SK-N-SH (cell line): Measurements from ENCODE around the gene STARD7. TPM values are rescaled to one million over a fixed set of nuclear protein-coding genes. Genes with fewer than 3 reads are reported as not detected.

Experiments
- CTCF ChIA-PET: fragments of 300-600, 350-600 bp; formaldehyde crosslinking; extraction: SDS; loops from one replicate; lab custom pipeline; 2021; lab: Yijun Ruan, JAX
- POLR2A ChIA-PET: fragments of 350-600 bp; sonication (Branson Sonifier 250); formaldehyde crosslinking; extraction: SDS; loops from one replicate; lab custom pipeline; 2020; ENCODE audit warnings: antibody characterized with exemption, inconsistent platforms; lab: Yijun Ruan, JAX
- DNase-seq: peaks from one replicate; pipeline ENCODE4 v3.0.0; 2012
- H2AFZ ChIP-seq: fragments of 200-600 bp; sonication (generic); 2 replicates; pipeline ENCODE4 v1.8.1; 2016; ENCODE audit warnings: antibody characterized with exemption, mild to moderate bottlenecking, low read depth
- H3F3A ChIP-seq: fragments of 200-600 bp; sonication (generic); replicated peaks from 2 replicates; pipeline ENCODE3; 2016; ENCODE audit warnings: antibody characterized with exemption, mild to moderate bottlenecking; ENCODE audit not compliant: insufficient read depth
- H3K27ac ChIP-seq, 2 experiments: fragments of 200-500 bp in 1 of 2; fragments of 200-600 bp in 1 of 2; sonication (Bioruptor generic) in 1 of 2; sonication (generic), shearing (Covaris generic) in 1 of 2; 2 replicates each; pipeline versions ENCODE4 v1.5.1 to v1.6.1; 2014 to 2016; ENCODE audit warnings: low read depth in 2 of 2, inconsistent platforms in 1 of 2, low read length in 1 of 2, mild to moderate bottlenecking in 1 of 2, mixed read lengths in 1 of 2
- H3K27me3 ChIP-seq: fragments of 200-600 bp; sonication (generic), shearing (Covaris generic); 2 replicates; pipeline ENCODE4 v1.6.1; 2016; ENCODE audit warnings: mixed run types; ENCODE audit not compliant: insufficient read depth
- H3K36me3 ChIP-seq, 2 experiments: fragments of 200-500 bp in 1 of 2; fragments of 200-600 bp in 1 of 2; sonication (Bioruptor generic) in 1 of 2; sonication (generic) in 1 of 2; replicated peaks in 1 of 2; 2 replicates each; pipeline versions ENCODE3 to v1.5.1; 2014 to 2016; ENCODE audit warnings: low read length in 1 of 2, mild to moderate bottlenecking in 1 of 2; ENCODE audit not compliant: insufficient read depth in 2 of 2, control insufficient read depth in 1 of 2
- H3K4me1 ChIP-seq, 2 experiments: fragments of 200-500 bp in 1 of 2; fragments of 200-600 bp in 1 of 2; sonication (Bioruptor generic) in 1 of 2; sonication (generic), shearing (Covaris generic) in 1 of 2; 2 replicates each; pipeline versions ENCODE4 v1.5.1 to v1.6.1; 2014 to 2016; ENCODE audit warnings: low read depth in 1 of 2, low read length in 1 of 2, mixed run types in 1 of 2; ENCODE audit not compliant: insufficient read depth in 2 of 2, control insufficient read depth in 1 of 2
- H3K4me2 ChIP-seq: fragments of 200-600 bp; sonication (generic), shearing (Covaris generic); 2 replicates; pipeline ENCODE4 v1.6.1; 2017; ENCODE audit warnings: mixed run types
- H3K4me3 ChIP-seq, 2 experiments: fragments of 200-500 bp in 1 of 2; fragments of 200-600 bp in 1 of 2; sonication (Bioruptor generic) in 1 of 2; sonication (generic), shearing (Covaris generic) in 1 of 2; 2 replicates each; pipeline versions ENCODE4 v1.5.1 to v1.8.1; 2014 to 2016; ENCODE audit warnings: low read depth in 2 of 2, inconsistent platforms in 1 of 2, low read length in 1 of 2, mild to moderate bottlenecking in 1 of 2, mixed read lengths in 1 of 2, moderate library complexity in 1 of 2
- H3K79me2 ChIP-seq: fragments of 200-600 bp; sonication (generic); 2 replicates; pipeline ENCODE4 v1.8.1; 2017; ENCODE audit warnings: mild to moderate bottlenecking; ENCODE audit not compliant: insufficient read depth
- H3K9ac ChIP-seq: fragments of 200-600 bp; sonication (generic); 2 replicates; pipeline ENCODE4 v1.6.1; 2017; ENCODE audit warnings: mixed run types
- H3K9me2 ChIP-seq: fragments of 200-600 bp; sonication (generic); 2 replicates; pipeline ENCODE4 v1.6.1; 2017; ENCODE audit warnings: mixed run types
- H3K9me3 ChIP-seq: fragments of 200-600 bp; sonication (generic); 2 replicates; pipeline ENCODE4 v1.6.1; 2017; ENCODE audit warnings: mixed run types, mild to moderate bottlenecking, moderate library complexity
- H4K20me1 ChIP-seq: fragments of 200-600 bp; sonication (generic); 2 replicates; pipeline ENCODE4 v1.6.1; 2017; ENCODE audit warnings: mild to moderate bottlenecking, mixed run types; ENCODE audit not compliant: insufficient read depth
- CHD2 ChIP-seq: fragments of 150-350 bp; IDR thresholded peaks from 2 replicates; pipeline ENCODE4 v1.6.1; 2018; ENCODE audit warnings: low read length; ENCODE audit not compliant: partially characterized antibody
- ELF1 ChIP-seq: IDR thresholded peaks from 2 replicates; pipeline ENCODE4 v1.4.0; 2012
- EP300 ChIP-seq, 2 experiments: IDR thresholded peaks; 2 replicates each; pipeline versions ENCODE4 v1.4.0 to v1.6.1; 2012; ENCODE audit warnings: borderline replicate concordance in 1 of 2, low read depth in 1 of 2, low read length in 1 of 2
- FOSL2 ChIP-seq: IDR thresholded peaks from 2 replicates; pipeline ENCODE4 v1.4.0; 2012; ENCODE audit warnings: low read depth, mild to moderate bottlenecking, moderate library complexity, borderline replicate concordance
- GABPA ChIP-seq: IDR thresholded peaks from 2 replicates; pipeline ENCODE4 v1.4.0; 2012; ENCODE audit warnings: low read depth, mild to moderate bottlenecking
- IRF3 ChIP-seq: fragments of 150-350 bp; IDR thresholded peaks from 2 replicates; pipeline ENCODE4 v1.6.1; 2016; ENCODE audit warnings: mild to moderate bottlenecking, low read depth, low read length
- MAX ChIP-seq: IDR thresholded peaks from 2 replicates; pipeline ENCODE4 v1.4.0; 2012; ENCODE audit warnings: low read depth
- MEF2A ChIP-seq: IDR thresholded peaks from 2 replicates; pipeline ENCODE4 v1.4.0; 2012; ENCODE audit warnings: low read depth, borderline replicate concordance
- MXI1 ChIP-seq: IDR thresholded peaks from 2 replicates; pipeline ENCODE4 v1.6.1; 2012; ENCODE audit warnings: mild to moderate bottlenecking, low read depth, low read length, improper control_type of control experiment
- NFIC ChIP-seq: IDR thresholded peaks from 2 replicates; pipeline ENCODE4 v1.4.0; 2012; ENCODE audit warnings: borderline replicate concordance
- NRF1 ChIP-seq: IDR thresholded peaks from 2 replicates; pipeline ENCODE4 v1.6.1; 2012; ENCODE audit warnings: low read depth, mild to moderate bottlenecking, low read length
- POLR2AphosphoS5 ChIP-seq: IDR thresholded peaks from 2 replicates; pipeline ENCODE4 v1.6.1; 2012; ENCODE audit warnings: low read depth, low read length
- REST ChIP-seq: IDR thresholded peaks from 2 replicates; pipeline ENCODE4 v1.6.1; 2012; ENCODE audit warnings: mild to moderate bottlenecking, low read depth, low read length, moderate library complexity
- SMC3 ChIP-seq: IDR thresholded peaks from 2 replicates; pipeline ENCODE4 v1.6.1; 2012; ENCODE audit warnings: low read depth, low read length, improper control_type of control experiment
- TAF1 ChIP-seq: IDR thresholded peaks from 2 replicates; pipeline ENCODE4 v1.6.1; 2012; ENCODE audit warnings: low read depth, mild to moderate bottlenecking, low read length, moderate library complexity, borderline replicate concordance
- TCF12 ChIP-seq: IDR thresholded peaks from 2 replicates; pipeline ENCODE4 v1.4.0; 2012
- YY1 ChIP-seq: IDR thresholded peaks from 2 replicates; pipeline ENCODE4 v1.4.0; 2012; ENCODE audit warnings: low read depth, mild to moderate bottlenecking
- WGBS: methylation state at CpG from one replicate; pipeline ENCODE4 v1.1.6; 2017; ENCODE audit warnings: low lambda C conversion rate; 5-methylcytosine and 5-hydroxymethylcytosine counted together
- polyA plus RNA-seq, 3 experiments: library from polyadenylated mRNA; depleted of rRNA; stranded (reverse); fragments of >200 nt; gene quantifications; 2 replicates each; pipeline ENCODE4 v1.2.3, GENCODE V29; 2012

Gene STARD7
- polyA plus RNA-seq, 1 of the 3 experiments (the other 2 are of a cell fraction) = 36.1 TPM

GRCh38 chr2:96238266-96238665, 29.6 kb upstream of the STARD7 start:
- Histone ChIP-seq H3K9ac (no peak overlapping the region), H3K9me3 (no peaks in the 10 kb centered on the region), H3K79me2 (no peaks in the 10 kb centered on the region), H4K20me1 (no peaks in the 10 kb centered on the region), H2AFZ (no peak overlapping the region), H3K4me1 (no peaks in the 10 kb centered on the region; a peak in 1 of 4 replicates), H3K27ac (no peak overlapping the region), H3K36me3 (no peaks in the 10 kb centered on the region), H3K4me3 (no peak overlapping the region), H3K4me2 (no peak overlapping the region), H3K27me3 (no peaks in the 10 kb centered on the region)
- ChIA-PET POLR2A (no interaction called here), CTCF (interaction anchor here (1.3 kb wide), 1 partner anchor 13 kb away, joined by 4 read pairs; no protein-coding TSS in a partner anchor)
- DNase-seq = no peak
- WGBS = 100% methylated on average over 3 of the region's 3 CpGs
- TF ChIP-seq MAX (no peak), NRF1 (no peak), TCF12 (no peak), EP300 (IDR thresholded peaks at IDR 0.05; ENCODE audit: borderline replicate concordance in 1 of 2, low read depth in 1 of 2, low read length in 1 of 2) (no peak), POLR2AphosphoS5 (no peak), ELF1 (no peak), REST (no peak), IRF3 (no peak), TAF1 (no peak), NFIC (no peak), YY1 (no peak), SMC3 (no peak), FOSL2 (no peak)
- TF ChIP-seq, all 33 proteins: peak for 0
- Histone ChIP-seq H3F3A (no peaks in the 10 kb centered on the region), H3K9me2 (no peaks in the 10 kb centered on the region)

GRCh38 chr2:96236882-96237281, 28.3 kb upstream of the STARD7 start:
- no peaks in the 10 kb centered on the region for H3K27me3 ChIP-seq
- H4K20me1 ChIP-seq = no peaks in the 10 kb centered on the region
- no peaks in the 10 kb centered on the region for H3K4me1 ChIP-seq
- no peak overlapping the region for H3K4me3 ChIP-seq
- 89% methylated on average over 1 of the region's 1 CpG for WGBS
- no peak for TF ChIP-seq SMC3
- TF ChIP-seq YY1 = no peak
- TF ChIP-seq GABPA = no peak
- no peak for TF ChIP-seq POLR2AphosphoS5
- no peak for TF ChIP-seq EP300 (IDR thresholded peaks at IDR 0.05; ENCODE audit: borderline replicate concordance in 1 of 2, low read depth in 1 of 2, low read length in 1 of 2)
- TF ChIP-seq MXI1 = no peak
- TF ChIP-seq MAX = no peak
- no peak for TF ChIP-seq TAF1
- TF ChIP-seq MEF2A = no peak
- no peak for TF ChIP-seq CHD2
- H2AFZ ChIP-seq = no peak overlapping the region
- H3K4me2 ChIP-seq = no peak overlapping the region
- H3K9ac ChIP-seq = no peak overlapping the region
- no peaks in the 10 kb centered on the region for H3K9me3 ChIP-seq
- POLR2A ChIA-PET = no interaction called here
- H3K27ac ChIP-seq = no peak overlapping the region
- H3K36me3 ChIP-seq = no peaks in the 10 kb centered on the region
- no peaks in the 10 kb centered on the region for H3K9me2 ChIP-seq
- no peaks in the 10 kb centered on the region for H3K79me2 ChIP-seq
- CTCF ChIA-PET = interaction anchor here (1.1 kb wide), 1 partner anchor 24 kb away, joined by 3 read pairs; no protein-coding TSS in a partner anchor
- no peak for DNase-seq
- H3F3A ChIP-seq = no peaks in the 10 kb centered on the region
